GM21360 (cell line): ENCODE measurements around the gene SRPK1.

ENCODE experiments used
- ATAC-seq: cut with Tn5 transposase; IDR thresholded peaks from one replicate; pipeline ENCODE4 v1.9.1; 2021; ENCODE audit warnings: mild to moderate bottlenecking, moderate library complexity; ENCODE audit not compliant: unreplicated experiment

SRPK1 gene

GRCh38 chr6:35786272-35786671 is 134.6 kb downstream of the SRPK1 start:
- no peak for ATAC-seq

- no peak for ATAC-seq
These were observed 136.7 kb downstream of the SRPK1 start for GRCh38 chr6:35784200-35784599.
